ENCODE measurements around the gene GPR39. TPM values are rescaled to one million over a fixed set of nuclear protein-coding genes. Genes with fewer than 3 reads are reported as not detected.

GPR39 gene
- total RNA-seq, 4 donors from 2014 or later, result 9.1 to 38.5 (median 25.9) TPM

- Histone ChIP-seq H3K36me3 (no peaks in the 10 kb centered on the region), H3K4me3 (no peak overlapping the region), H3K4me1 (no peaks in the 10 kb centered on the region), H3K27me3 (no peaks in the 10 kb centered on the region), H3K27ac (no peak overlapping the region), H3K9me3 (no peaks in the 10 kb centered on the region)
- TF ChIP-seq POLR2A (IDR thresholded peaks at IDR 0.05), result no peak
- TF ChIP-seq CTCF (IDR thresholded peaks at IDR 0.05), result no peak
- DNase-seq, result no peak
Observed at GRCh38 chr2:132564065-132564464, 147.5 kb downstream of the GPR39 start.

GRCh38 chr2:132566379-132566778 lies 149.8 kb downstream of the GPR39 start:
- DNase-seq, result no peak
- no peak for TF ChIP-seq POLR2A (IDR thresholded peaks at IDR 0.05)
- TF ChIP-seq CTCF (IDR thresholded peaks at IDR 0.05), result no peak
- no peaks in the 10 kb centered on the region for H3K9me3 ChIP-seq
- no peak overlapping the region for H3K4me3 ChIP-seq
- no peak overlapping the region for H3K27ac ChIP-seq
- no peaks in the 10 kb centered on the region for H3K27me3 ChIP-seq
- H3K4me1 ChIP-seq, result no peaks in the 10 kb centered on the region
- H3K36me3 ChIP-seq, result no peaks in the 10 kb centered on the region

GRCh38 chr2:132567682-132568081 lies 151.1 kb downstream of the GPR39 start:
- Histone ChIP-seq H3K4me1 (no peaks in the 10 kb centered on the region), H3K9me3 (no peaks in the 10 kb centered on the region), H3K27ac (no peak overlapping the region), H3K36me3 (no peaks in the 10 kb centered on the region), H3K4me3 (no peak overlapping the region), H3K27me3 (no peaks in the 10 kb centered on the region)
- TF ChIP-seq POLR2A (IDR thresholded peaks at IDR 0.05), result no peak
- TF ChIP-seq CTCF (IDR thresholded peaks at IDR 0.05), result no peak
- DNase-seq, result no peak

- Histone ChIP-seq H3K9me3 (no peaks in the 10 kb centered on the region), H3K27ac (no peak overlapping the region), H3K4me1 (no peaks in the 10 kb centered on the region), H3K4me3 (no peak overlapping the region), H3K36me3 (no peaks in the 10 kb centered on the region), H3K27me3 (no peaks in the 10 kb centered on the region)
- no peak for TF ChIP-seq POLR2A (IDR thresholded peaks at IDR 0.05)
- TF ChIP-seq CTCF (IDR thresholded peaks at IDR 0.05), result no peak
- DNase-seq, result no peak
Observed at GRCh38 chr2:132568656-132569055, 152.1 kb downstream of the GPR39 start.

- Histone ChIP-seq H3K4me3 (no peak overlapping the region), H3K9me3 (no peaks in the 10 kb centered on the region), H3K36me3 (no peaks in the 10 kb centered on the region), H3K27ac (no peak overlapping the region), H3K4me1 (no peaks in the 10 kb centered on the region), H3K27me3 (no peaks in the 10 kb centered on the region)
- TF ChIP-seq POLR2A (IDR thresholded peaks at IDR 0.05) (no peak), CTCF (IDR thresholded peaks at IDR 0.05) (no peak)
- DNase-seq, result no peak
Observed at GRCh38 chr2:132573444-132574007, 156.9 kb downstream of the GPR39 start.

GRCh38 chr2:132577686-132578085 lies 161.1 kb downstream of the GPR39 start:
- Histone ChIP-seq H3K36me3 (no peaks in the 10 kb centered on the region), H3K27me3 (no peaks in the 10 kb centered on the region), H3K4me3 (no peak overlapping the region), H3K27ac (no peak overlapping the region), H3K9me3 (no peaks in the 10 kb centered on the region), H3K4me1 (no peaks in the 10 kb centered on the region)
- no peak for DNase-seq
- no peak for TF ChIP-seq POLR2A (IDR thresholded peaks at IDR 0.05)
- TF ChIP-seq CTCF (IDR thresholded peaks at IDR 0.05), result no peak

Measured in Peyer's patch (tissue), 4 donors.